HG02938 (cell line): ENCODE results near the gene SLC17A9.

ENCODE experiments used
- ATAC-seq: cut with Tn5 transposase; IDR thresholded peaks from one replicate; pipeline ENCODE4 v1.9.1; 2021; ENCODE audit warnings: mild to moderate bottlenecking, moderate library complexity; ENCODE audit not compliant: unreplicated experiment

The SLC17A9 gene

DNA sequence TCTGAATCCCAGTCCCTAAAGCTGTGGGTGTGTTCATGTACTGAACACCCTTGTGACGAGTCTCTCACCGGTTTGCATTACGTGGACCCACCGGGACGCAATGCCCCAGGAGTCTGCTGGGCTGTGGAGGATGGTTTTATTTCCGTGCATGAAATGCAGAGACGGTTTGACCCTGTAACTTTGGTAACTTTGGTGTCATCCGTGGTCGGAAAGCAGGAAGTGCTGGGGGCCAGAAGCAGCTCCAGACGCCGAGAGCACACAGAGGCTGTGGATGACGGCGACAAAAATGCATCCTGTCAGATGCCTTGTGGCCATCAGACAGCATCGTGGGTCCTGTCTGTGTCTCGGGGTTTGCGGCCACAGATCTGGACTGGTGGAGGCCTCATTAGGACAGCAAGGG lies 47.1 kb downstream of the SLC17A9 start:
- ATAC-seq, result no peak

DNA sequence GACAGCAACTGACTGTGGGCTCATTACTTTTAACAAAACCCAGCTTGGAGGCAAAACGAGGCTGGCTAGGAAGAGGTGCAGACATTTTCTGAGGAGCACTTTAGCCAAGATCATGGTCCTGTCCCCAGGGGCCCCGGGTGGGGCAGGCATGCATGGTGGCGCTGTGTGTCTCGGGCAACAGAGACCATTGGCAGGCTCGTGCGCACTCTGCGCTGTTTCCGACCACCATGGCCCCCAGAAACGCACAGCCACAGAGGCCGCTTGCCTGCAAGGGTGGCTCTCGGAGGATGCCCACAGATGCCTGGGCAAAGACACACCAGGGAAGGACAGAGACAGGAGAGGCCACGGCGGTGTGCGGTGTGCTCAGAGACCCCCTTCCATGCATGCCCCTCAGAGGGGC lies 47.5 kb downstream of the SLC17A9 start:
- ATAC-seq, result no peak

DNA sequence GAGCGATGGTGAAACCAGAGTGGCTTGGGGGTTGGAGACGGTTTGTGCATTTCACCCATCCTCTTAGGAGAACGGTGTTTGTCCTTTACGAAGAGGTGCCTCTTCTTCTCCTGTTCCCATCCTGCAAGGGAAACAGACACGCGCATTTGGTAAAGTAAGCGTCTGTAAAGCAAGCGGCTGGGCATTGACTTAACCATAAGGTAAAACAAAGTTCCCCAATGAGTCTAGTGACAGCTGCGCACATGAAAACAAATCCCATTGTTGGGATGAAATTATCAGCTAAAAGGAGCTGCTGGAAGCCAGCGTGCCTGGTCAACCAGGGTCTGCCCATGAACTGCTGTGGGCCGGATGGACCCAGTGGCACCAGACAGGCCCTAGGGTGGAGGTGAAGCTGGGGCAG lies 48.4 kb downstream of the SLC17A9 start:
- no peak for ATAC-seq

DNA sequence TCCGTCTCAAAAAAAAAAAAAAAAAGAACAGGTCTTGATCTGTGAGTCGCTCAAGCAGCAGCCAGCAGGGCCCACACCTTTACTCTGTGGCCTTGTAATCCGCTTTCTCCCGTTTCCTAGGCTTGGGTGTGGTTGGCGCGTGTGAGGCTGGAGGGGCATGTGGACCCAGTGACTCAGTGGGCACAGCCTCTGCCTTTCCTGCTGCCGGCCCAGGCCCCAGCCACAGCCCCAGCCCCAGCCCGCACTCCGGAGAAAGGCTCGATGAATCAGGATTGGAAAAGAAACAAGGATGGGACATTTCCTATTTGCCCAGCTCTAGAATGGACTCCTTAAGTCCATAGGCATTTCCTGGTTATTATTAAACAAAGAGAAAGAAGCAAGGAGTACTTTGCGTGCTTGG lies 50.0 kb downstream of the SLC17A9 start:
- no peak for ATAC-seq

DNA sequence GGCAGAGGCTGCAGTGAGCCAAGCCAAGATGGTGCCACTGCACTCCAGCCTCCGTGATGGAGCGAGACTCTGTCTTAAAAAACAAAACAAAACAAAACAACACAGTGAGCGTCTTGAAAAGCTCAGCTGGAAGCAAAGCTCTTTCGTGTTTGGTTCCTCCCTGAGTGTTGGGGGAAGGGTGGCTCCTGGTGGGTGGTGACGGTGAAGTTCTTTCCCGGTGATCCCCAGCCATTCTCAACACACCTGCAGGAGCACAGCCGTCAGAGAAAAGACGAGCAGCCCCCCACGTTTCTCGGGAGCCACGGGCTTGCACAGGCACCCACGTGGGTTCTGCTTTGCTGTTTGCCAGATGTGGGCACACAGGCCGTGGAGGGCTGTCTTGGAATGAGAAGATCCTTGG lies 51.0 kb downstream of the SLC17A9 start:
- no peak for ATAC-seq

DNA sequence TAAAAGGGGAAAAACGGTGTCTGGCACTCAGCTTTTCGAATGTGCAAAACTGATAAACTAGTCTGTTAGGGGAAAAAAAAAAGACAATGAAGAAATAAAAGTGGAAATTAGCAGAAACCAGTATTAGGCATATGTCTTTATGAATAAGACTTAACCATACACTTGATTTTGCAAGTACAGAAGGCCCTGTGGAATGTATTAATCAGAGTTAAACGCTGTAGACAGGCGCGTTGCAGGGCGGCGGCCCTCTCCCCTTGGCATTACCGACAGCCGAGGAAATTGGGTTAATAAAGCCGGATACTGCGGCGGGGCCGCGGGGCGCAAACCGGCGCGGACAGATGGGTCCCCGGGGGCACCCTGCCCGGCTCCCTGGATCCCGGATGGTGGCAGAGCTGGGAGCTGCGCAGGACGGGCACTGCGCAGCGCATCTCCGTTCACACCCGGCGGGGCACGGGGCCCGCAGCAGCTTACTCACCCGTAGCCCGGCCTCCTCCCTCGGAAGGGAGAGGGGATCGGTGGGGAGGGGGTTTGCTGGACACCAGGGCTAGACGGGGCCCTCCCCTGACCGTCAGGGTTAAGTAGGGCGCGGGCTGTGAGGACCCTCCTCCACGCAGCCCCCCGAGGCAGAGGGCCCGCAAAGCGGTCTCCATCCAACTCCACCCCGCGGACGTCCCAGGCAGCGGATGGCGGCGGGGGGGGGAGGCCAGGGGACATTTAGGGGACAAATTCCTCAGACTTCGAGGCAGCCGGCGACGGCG lies 52.3 kb downstream of the SLC17A9 start:
- ATAC-seq, result no peak

DNA sequence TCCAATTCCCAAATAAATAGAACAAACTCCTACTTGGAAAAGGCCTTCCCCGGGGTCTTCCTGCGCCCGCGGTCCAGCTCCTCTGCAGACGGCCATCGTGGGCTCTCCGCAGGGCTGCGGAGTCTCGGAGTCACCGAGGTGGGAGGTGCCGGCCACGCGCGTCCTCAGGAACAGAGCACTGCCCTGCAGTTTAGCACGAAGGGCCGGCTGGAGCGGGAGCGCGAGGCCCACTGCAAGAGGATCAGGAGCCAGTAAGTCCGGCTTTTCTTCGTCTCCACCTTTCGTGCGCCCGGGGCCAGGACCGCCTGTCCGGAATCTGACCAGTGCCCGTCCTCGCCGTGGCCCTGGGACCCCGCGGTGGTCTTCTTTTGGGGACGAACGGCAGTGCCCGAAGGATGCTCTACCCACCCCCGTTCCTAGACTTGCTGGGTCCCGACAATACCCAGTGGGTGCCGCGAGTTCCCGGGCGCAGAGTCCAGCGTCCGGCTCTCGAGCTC lies 52.9 kb downstream of the SLC17A9 start:
- ATAC-seq, result no peak

DNA sequence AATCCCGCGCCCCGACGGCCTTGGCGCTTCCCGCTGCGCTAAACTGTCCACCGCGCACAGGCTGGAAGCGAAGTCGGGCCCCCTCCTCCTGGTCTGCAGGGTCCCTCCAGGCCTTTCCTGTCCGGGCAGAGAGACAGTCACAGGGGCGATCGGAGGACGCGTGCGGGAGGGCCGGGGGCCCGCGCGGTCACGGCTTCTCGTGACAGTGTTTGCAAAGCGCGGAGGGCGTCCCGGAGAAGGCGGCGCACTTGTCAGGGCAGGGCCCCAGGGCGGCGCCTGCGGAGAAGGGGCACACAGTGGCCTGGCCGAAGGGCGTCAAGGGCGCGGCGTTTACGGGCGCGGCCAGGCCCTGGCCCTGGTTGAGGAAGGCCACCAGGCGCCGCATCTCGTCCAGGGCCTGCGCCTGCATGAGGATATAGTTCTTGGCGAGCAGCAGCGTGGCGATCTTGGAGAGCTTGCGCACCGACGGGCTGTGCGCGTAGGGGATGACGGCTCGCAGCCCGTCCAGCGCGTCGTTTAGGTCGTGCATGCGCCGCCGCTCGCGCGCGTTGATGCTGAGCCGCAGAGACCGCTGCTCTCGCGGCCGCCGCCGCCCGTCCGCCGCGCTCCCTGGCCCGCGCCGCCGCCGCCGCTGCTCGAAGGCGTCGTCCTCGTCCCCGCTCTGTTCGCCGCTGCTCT lies 53.5 kb downstream of the SLC17A9 start:
- ATAC-seq, result no peak

DNA sequence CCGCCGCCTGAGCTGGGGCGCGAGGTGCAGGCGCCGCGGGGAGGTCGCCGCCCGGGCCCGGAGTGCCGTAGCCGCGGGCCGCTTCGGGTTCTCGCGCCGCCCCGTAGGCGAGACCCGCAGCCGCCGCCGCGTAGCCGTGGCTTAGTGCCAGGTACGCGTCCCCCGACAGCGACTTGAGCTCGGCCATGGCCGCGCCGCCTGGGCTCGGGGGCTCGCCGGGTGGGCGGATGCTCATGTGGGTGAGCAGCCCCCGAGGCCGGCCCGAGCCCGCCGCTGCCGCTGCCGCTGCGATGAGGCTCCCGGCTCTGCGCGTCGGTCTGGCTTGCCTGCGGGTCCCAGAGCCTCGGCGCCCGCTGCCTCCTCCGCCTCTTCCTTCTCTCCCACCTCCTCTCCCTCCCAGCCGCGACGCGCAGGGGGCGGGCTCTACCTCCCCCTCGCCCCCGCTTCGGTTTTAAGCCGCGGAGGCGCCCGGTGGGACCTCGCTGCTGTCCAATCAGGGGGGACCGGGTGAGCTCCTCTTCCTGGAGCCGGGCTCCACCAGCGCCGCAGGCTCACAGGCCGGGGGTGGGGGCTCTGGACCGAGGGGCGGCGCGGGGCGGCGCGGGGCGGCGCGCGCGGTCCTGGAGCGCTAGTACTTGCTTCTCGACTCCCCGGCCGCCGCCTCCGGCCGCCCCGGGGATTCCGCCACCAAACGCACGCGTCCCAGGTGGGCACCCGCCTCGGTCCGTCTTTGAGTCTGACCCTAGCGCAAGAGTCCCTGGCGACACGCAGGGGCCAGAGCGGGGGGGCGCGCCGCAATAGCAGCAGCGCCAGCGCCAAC lies 54.2 kb downstream of the SLC17A9 start, which contains the start of gene BHLHE23:
Gene BHLHE23, minus strand, starts transcription at position 425 of the 820 bp plus-strand sequence. Its CDS starts 190 bp downstream, at position 235.
- no peak for ATAC-seq

DNA sequence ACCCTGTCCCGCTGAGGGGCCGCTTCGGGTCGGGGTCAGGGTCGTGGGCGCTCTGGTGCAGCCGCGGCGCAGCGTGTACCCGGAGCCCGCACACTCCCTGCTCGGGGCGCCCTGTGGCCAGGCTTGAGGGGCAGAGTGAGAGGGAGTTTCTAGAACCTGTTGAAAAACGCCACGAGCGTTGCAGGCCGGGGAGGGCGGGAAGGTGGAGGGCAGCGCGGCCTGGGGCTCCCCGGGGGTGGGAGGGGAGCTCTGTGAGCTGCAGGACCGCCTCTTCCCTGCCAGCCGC lies 54.8 kb downstream of the SLC17A9 start:
- no peak for ATAC-seq

DNA sequence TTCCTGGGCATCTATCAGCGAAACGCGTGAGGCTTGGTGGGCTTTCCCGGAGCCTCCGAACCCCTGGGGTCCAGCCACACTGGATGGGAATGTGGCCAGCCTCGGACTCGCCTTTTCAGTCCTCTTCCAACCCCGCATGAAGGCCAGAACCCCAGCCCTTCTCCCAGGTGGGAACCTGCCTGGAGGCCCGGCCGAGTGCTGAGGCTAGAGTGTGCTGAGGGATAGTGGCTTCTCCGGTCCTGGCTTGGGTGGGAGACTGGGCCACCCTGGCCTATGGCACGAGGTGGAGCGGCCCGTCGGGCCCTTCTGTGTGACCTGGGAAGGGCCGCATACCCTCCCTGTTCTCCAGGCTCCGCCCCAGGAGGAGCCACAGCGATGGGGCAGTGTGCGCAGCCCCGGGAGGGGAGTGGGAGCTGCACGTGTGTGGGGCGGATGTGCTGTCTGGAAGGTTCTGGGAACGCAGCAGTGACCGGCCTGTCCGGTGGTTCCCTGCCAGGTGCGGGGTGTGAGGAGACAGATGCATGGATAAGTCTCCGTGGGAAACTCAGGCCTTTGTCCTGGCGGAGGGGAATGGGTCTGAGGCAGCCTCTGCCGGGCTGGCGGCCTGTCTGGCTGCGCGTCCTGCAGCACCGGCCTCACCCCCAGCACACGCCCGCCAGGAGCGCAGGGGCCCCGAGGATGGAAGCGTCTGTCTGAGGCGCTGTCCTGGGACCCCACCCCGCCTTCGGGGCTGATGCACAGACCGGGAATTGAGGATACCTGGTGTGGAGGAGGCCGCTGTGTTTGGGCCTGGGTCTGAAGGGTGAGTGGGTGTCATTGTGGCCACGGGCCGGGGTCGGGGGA lies 55.4 kb downstream of the SLC17A9 start:
- ATAC-seq, result no peak

DNA sequence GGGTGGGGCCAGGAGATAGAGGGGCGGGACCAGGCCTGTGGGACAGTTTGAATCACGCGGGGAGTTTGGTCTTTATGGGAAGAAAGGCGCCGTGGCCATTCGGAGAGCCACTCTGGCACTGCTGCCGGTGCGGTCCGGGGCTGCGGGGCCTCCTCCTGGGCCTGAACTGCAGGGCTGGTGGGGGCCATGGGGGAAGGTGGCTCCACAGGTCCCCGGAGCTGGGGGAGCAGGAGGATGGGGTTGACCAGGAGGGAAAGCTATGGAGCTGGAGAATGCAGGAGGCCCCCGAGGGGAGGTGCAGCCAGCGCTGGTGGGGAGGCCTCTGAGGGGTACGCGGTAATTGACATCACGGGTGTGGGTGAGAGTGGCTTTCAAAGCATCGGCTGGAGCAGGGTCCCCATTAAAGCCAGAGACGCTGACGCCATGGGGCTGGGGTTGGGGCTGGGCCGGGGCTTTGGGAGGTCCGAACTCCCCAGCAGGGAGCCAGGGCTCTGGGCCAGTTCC lies 56.1 kb downstream of the SLC17A9 start:
- no peak for ATAC-seq

DNA sequence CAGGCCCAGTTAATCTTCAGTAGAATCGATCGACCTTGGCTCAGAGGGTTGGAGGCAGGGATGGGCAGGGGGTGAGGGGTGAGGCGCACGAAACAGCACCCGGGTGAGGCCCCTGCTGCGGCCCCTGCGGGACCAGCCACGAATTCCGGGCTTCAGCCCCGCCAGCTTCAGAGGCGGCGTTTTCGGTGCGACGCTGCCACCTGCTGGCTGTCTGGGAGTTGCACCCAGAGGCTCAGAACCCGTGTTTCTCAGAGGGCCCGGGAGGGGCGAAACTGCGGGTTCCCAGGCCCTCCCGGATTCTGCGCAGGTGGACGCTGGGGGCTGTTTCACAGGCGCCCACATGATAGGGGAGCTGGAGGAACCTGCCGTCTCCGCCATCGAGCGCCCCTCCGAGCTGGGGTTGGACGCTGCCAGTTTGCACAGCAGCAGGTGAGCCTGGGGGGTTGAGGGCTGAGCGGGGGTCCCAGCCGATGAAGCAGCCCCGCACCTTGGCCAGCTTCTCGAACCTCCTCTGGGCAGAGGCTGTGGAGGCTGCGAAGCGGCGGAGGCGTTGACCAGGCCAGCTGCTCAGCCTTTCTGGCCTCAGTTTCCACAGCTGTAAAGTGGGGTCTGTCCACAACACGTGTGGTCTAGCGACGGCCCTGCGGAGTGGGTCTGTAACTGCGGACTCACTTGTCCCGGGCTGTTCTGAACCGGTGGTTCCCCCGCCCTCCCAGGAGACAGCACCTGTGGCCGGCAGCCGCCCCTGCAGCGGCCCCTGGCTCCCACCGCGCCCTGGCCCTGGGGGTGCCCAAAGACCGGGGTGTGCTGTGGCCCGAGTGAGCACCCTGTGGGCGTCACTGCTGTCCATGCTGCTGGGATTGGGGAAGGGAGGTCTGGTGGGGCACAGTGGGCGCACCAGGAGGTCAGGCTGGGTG lies 56.8 kb downstream of the SLC17A9 start:
- peak; percentile 44 for ATAC-seq

DNA sequence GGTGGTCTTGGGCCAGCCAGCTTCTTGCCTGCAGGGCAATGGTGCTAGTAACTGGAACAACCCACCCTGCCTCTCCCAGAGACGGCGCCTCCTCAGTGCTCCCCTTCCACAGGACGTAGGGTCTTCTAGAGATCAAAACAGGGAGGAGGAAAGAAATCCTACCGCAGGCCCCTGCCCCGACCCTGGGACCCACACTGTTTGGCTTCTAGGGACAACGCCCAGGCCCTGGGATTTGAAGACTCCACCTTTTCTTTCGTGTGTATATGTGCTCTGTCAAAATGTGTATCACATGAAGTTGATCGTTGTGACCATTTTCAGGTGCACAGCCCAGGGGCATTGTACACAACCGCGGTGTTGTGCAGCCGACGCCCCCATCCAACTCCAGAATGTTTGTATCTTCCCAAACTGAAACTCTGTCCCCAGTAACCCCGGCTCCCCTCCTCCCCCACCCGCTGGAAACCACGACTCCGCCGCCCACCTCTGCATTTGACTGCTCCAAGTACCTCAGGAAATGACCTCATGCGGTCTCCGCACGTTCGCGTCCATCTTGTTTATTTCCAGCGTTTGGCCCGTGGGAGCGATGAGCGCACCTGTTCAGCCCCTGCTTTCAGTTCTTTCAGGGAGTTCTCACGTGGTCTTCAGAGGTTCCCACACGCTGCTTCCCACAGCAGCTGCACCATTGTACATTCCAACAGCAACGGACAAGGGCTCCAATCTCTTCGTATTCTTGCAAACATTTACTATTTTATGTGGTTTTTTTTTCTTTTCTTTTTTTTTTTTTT lies 57.7 kb downstream of the SLC17A9 start:
- ATAC-seq, result peak; percentile 50

DNA sequence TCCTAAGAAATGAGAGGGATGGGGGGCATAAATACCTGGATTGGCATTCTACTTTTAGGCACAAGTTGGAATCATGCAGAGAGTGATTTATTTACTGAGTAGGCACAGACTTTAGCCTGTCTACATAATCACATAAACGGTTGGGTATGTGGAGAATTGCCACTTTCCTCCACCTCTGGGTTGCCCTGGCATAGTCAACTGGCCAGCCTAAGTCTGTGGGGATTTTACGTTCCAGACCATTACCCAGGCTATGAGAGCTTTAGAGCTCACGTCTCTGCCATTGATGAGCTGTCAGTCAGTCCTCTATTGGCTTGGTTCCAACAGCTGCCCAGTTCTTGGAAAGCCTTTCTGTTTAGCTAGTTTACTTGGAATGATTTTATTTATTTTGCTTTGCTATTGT lies 59.3 kb downstream of the SLC17A9 start:
- ATAC-seq, result no peak

DNA sequence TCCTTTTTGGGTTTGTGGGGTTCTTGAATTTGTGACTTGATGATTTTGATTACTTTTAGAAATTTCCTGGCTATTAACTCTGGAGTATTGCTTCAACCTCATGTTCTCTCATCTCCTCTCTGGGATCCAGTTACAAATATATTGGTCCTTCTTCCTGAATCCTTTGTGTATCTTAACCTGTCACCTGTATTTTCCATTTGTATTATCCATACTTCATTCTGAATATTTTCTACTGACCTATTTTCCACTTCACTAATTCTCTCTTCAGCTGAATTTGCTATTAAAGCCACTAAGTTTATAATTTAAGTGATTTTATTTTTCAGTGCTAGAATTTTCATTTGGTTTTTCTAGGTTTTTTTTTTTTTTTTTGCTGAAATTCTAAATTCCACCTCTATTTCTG lies 60.7 kb downstream of the SLC17A9 start:
- ATAC-seq, result no peak

DNA sequence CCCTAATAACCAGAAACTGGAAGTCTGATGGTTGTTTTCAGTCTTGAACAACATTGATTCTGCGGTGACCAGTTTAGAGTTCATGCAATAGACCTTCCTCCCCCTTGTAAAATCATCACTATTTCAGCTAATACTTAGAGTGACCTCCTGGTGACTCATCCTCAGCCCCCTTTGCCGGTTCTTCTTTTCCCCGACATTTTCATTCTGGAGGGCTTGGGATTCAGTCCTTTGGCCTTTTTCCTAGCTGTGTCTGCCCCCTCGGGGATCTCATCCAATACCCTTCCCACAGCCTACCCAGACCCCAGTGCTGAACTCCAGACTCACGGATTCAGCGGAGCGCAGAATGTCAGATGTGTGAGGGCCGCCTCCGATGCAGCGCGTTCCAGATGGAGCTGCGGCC lies 61.8 kb downstream of the SLC17A9 start:
- no peak for ATAC-seq

DNA sequence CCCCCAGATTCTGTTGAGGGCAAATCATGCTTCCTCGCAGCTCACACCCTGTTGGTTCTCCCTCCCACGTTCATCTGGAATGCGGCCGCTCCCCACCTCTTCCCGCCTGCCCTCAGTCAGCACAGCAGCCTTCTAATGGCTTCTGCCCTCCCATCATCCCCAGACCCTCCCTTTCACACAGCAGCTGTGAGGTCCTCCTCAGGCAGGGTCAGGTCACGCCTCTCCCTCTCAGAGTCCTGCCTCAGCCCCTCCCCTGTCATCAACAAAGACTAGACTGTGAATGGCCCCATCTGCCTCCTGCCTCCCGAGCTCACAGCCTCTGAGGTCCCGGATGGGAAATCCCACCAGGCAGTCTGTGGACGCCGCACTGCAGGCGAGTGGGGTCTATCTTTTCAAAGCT lies 62.2 kb downstream of the SLC17A9 start:
- no peak for ATAC-seq

DNA sequence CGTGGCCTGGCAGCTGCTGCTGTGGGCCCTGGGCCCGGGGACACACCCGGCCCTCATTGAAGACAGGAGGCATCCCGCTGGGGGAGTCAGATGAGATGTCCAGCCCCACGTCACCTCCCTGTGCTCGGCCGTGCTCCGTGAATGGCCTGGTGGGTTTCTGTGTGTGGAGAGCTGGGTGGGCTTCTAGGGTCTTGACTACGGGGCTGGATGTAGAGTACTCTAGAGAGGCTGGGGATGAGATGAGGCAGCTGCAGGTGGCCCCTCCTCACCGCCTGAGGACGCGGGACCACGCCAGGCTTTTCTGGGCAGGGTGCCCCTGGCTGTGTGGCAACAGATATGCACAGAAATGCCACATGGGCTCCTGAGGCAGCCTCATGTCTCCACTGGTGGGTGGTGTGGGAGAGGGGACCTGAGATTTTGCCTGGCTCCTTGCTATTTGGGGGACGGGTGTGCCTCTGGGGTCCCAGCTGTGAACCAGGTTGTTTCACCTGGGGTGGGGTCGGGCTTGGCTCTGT lies 62.7 kb downstream of the SLC17A9 start:
- ATAC-seq, result no peak
